KBM-7 (cell line): ENCODE results near the gene CCDC187.

ENCODE experiments used
- DNase-seq: peaks from one replicate; pipeline ENCODE4 v3.0.0-alpha.2; 2015
- in situ Hi-C: fragments of 300-500 bp; cut with MboI; formaldehyde crosslinking; loops from 2 replicates; pipeline ENCODE4 v1.14.3; 2020; ENCODE audit warnings: low sequenced_read_pairs, low pct_unique_long_range_greater_than_20kb, mixed read lengths

CCDC187 gene

DNA sequence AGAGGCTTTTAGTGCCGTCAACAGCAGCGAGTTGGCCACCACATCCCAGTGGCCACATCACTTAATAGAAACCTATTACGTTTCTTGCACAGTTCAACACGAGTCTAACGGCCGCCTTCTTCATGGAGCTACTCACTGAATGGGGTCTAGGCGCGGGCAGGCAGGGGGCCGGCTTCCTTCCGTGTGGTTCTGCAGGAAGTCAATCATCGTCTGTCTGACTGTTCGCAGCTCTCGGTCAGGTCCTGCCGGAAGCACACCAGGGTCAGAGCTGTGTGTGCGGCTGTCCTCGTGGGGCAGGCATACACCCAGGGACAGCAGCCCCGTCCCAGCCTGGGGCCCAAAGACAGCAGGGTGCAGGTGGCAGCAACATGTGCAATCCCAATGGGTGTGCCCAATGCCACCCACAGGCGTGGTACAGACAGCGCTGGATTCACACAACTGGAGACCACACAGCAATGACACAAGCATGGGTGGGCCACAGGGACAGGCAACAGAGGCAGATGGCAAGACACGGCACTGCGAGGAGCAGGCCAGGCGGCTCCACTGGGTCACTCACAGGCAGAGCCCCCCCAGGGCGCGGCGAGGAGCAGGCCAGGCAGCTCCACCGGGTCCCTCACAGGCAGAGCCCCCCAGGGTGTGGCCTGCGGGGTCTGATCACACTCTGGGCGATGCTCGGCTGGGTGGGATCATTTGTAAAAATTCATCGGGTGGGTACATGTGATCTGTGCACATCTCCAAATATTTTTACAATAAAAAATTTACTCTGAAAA is 79.8 kb downstream of the CCDC187 start:
- DNase-seq, result no peak
- in situ Hi-C loops, result no loop called here

DNA sequence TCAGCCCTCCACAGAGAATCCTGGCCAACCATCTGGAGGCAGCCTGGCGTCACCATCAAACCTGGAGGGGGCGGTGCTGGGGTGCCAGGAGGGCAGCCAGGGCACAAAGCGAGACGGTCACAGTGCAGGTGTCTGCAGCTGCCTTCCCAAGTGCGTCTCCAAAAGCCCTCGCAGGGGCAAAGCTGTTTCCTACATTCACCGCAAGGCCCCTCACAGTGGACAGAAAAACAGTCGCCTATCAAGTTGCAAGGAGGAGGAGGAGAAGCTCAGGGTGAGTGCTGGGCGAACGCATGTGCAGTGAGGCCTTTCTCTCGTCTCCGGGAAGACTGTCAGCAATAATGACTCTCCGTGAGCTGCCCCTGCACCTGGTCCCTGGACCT is 81.0 kb downstream of the CCDC187 start:
- in situ Hi-C loops, result no loop called here
- DNase-seq, result no peak

DNA sequence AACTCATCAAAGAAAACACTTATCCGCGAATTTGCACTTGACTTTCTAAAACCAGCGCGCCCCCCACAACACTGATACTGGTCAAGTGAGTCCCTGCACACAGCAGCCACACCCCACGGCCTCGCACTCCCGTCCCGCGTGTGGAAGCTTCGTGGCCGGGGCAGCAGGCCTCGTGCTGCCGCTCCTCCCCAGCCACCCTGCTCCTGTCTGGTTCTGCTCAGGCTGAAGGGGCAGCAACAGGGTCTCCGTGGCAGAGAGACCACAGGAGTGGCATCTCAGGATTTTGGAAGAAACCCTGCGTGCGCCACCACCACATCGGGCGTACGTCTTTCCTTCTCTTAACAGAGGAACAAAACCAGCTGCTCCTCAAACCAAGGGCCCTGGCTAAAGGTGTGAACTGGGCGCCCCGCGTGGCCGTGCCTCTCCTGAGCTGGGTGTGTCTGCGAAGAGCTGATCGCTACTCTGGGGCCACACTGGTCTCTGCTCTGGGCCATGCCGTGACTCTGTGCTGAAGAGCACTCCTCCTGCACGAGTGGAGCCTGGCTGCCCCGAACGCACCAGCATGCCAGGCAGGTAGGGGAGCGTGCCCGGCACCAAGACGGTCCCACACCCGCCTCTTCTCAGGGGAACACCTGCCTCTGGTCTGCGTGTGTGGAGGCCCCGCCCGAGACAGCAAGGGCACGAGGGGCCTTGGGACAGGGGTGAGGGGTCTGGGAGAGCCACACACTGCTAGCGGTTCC is 81.6 kb downstream of the CCDC187 start:
- in situ Hi-C loops, result no loop called here
- DNase-seq, result no peak

DNA sequence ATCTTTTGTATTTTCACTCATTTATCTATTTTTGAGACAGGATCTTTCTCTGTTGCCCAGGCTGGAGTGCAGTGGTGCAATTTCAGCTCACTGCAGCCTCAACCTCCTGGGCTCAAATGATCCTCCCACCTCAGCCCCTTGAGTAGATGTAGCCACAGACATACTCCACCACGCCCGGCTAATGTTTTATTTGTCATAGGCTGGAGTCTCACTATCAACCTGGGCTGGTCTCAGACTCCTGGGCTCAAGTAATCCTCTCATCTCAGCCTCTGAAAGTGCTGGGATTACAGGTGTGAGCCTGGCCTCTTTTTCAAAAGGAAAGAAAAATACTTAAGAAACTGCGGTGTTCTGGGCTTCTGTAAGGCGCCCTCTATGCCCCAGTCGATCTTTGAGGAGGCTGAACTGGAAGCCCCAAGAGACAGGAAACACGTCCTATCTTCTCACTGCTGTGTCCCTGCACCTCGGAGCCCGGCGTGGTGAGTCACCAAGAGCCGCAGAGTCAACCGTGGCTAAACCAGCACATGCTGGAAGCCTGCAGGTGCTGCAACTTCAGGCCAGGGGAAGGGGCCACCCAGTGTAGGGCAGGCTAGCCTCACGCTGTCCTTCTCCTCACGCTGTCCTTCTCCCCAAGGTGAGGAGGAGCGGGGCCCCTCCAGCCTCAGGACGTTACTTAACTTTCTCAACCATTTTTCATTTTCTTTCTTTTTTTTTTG is 83.7 kb downstream of the CCDC187 start:
- no peak for DNase-seq
- in situ Hi-C loops, result no loop called here

DNA sequence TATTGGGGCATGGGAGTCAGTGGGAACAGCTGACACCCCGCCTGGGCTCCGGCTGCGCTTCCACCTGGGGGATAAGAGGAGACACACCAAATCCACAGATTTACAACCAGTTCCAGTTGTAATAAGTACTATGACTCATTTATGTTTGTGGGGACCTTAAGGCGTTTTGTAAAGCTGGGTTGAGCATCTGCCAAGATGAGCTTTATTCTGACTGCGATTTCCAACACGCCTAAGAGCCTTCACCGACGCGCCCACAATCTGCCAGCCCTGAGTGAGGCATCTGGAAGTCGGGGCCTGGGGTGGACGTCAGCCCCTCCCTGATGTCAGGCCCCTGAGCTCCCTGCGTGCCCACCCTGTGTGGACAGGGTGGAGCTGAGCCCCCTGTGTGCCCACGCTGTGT is 84.6 kb downstream of the CCDC187 start:
- in situ Hi-C loops, result no loop called here
- DNase-seq, result no peak

DNA sequence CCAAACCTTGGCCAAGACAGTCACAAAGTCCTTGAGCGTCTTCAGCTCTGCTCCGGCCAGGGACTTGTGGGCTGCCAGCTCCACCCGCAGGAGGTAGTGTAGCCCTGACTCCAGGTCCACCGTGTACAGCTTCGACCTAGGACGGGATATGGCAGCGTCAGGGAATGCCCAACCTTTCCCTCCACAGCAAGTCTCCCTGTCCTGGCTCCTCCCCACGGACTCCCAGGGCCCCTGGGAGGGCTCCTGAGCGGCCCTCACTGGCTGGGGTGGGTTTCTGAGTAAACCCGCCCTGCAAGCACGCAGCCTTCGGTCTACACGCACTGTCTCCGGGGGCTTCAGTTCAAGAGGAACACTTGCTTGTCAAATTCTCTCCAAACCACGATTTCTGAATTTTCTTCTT is 85.2 kb downstream of the CCDC187 start:
- in situ Hi-C loops, result no loop called here
- no peak for DNase-seq

DNA sequence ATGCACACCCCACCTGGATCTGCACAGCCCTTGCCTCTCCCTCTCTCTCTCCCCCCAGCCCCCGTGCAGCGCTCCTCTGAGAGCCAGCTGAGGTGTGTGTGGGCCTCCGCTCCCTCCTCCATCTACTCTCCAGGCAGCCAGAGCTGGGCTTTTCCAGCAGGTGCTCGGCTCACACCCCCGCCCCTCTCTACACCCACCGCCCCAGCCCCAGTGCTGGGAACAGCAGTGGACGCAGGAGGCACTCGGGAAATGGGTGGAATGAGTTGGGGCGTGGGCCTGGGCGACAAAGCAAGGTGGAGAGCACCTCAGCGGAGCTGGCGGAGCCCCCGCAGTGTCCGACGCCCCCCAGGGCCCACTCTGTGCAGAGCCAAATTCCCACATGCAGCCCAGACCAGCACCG is 85.6 kb downstream of the CCDC187 start:
- no peak for DNase-seq
- in situ Hi-C loops, result no loop called here

DNA sequence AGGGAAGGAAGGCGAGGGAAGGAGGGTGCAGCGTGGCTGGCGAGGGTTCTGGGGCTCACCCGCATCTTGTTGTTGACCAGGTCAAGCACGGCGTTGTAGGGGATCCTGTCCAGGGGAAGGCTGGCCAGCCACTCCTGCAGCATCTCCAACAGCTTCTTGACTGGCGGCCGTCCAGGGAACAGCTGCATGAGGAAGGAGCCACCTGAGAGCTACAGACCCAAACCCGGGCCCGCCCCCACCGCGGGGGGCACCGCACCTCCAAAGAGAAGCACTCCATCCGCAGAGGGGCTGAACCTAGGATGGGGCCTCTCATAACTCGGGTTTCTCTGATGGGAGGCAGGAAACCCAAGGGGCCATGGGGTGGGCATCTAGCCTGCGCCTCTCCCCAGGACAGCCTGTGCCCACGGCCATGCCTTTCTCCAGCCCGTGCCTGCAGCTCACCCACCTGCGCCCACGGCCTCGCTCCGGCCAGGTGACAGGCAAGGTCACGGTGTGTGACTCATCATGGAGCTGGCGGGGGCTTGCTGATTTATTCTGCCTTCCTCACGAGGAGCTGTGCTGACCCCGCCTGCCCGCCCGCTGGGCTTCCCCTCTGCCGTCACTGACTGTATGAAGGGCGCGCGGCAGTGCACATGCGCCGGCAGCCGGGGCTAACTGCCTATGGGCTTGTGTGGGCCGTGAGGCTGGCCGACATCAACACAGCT is 87.2 kb downstream of the CCDC187 start:
- in situ Hi-C loops, result no loop called here
- no peak for DNase-seq

DNA sequence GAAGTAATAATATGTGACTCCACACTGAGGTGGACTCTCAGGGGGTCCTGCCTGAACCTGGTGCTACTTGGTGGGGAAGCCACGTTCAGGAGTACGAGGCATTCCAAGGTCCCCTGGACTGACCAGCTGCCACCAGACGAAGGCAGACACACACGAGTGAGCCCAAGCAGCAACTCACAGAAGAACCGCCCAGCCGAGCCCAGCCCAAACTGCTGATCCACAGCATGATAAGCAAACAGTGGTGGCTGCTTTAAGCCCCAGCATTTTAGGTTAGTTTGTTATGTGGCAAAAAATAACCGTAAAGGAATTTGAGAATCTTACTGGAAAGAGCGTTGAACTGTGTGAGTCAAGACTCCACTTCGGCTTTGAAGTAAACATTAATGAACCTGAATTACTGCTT is 90.2 kb downstream of the CCDC187 start:
- DNase-seq, result no peak
- in situ Hi-C loops, result no loop called here

DNA sequence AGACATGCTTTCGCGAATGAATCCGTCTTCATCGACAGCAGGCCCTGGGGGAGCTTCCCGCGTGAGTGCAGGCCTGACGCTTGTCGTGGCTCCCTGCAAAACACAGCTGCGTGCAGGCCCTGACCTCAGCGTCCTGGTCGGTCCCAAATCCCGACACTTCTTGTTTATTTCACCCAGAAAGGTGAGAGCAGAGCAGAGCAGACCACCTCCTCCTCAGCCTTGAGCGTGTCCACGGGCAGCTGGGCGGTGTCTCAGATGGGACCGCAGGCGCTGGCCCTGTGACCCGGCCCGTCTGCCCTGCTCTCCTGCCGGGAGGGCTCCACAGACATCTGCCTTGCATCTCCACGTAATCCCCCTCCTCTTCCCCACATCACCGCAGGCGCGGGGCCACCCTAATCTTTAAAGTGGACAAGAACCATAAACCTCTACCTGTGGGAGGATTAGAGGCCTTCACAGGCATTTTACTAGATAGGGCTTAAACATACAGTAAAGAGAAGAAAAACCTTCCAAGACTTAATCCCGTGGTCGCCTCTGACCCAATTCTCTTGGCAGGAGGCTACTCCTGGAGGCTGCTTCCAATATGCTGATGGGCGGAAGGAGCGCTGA is 91.4 kb downstream of the CCDC187 start:
- in situ Hi-C loops, result no loop called here
- no peak for DNase-seq

DNA sequence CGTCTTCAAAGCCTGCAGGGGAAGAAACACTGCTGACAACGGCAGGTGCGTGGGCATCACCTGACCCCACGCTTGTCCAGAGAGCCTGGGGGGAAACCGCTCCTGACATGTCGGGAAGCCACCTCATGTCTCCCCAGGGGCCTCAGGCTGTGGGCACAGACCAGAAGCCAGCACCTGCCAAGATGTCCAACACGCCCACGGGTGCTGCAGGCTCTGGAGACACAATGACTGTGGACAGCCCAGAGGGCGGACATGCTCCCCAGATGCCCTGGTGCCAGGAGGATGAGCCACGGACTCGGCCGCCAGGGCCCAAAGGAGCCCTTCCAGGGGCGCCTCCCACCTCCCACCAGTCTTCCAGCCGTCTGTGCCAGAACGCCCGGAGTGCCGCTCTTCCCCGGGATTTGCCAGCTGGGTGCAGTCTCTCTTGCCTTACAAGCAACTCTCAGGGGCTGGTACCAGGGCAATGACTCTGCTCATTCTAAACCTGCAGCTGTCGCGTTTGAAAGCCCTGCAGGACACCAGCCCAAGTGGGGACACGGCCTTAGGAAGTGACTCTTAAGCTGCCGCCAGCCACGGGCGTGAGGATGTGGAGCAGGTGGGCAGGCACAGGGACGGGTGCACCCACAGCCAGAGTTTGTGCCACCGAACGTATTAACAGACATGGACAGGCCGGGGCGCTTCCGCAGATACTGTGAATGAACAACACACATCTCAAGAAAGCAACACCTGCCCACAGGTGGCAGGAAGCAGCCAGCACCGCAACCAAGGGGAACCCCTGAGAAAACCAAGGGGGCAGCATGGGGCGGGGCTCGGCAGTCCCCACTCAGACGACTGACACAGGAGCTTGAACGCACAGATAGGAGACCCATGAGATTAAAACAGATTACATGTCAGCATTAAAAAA is 92.2 kb downstream of the CCDC187 start:
- no peak for DNase-seq
- in situ Hi-C loops, result no loop called here

DNA sequence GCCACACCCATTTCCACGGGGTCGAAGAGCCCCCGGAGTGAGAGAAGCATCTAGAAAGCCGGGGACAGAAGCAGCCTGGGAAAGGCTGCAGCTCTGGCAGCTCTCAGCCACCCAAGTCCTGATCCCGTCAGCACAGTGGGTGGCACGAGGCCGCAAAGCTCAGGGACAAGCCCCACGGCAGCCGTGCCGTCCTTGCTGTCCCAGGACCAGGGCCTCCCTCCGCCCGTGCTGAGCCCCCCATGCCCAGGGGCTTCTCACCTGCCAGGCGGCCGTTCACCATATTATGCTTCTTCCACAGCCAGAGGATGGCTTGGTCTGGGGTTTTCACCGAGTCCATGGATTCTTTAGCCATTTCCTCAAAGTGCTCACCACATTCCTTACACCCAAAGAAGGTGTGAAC is 92.9 kb downstream of the CCDC187 start:
- in situ Hi-C loops, result no loop called here

DNA sequence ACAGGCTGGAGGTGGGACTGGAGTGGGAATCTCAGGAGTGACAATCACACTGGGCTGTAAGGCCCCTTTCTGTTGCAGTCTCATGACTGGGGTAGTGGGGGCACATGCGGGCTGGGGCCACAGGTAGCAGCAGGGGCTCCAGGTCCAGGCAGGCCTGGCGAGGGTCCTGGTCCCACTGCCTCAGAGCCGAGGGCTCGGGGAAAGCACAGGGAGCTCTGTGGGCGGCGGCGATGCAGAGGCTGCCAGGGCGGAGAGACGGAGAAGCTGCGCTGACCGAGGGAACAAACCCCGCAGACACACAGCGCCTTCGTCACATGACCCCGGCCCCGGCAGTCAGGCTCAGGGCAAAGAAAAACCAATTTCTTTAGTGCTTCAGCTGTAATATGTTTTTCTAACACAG is 93.6 kb downstream of the CCDC187 start:
- in situ Hi-C loops, result no loop called here
- no peak for DNase-seq

More for the DNA sequence above, 92.9 kb downstream of the CCDC187 start:
- DNase-seq, result no peak

DNA sequence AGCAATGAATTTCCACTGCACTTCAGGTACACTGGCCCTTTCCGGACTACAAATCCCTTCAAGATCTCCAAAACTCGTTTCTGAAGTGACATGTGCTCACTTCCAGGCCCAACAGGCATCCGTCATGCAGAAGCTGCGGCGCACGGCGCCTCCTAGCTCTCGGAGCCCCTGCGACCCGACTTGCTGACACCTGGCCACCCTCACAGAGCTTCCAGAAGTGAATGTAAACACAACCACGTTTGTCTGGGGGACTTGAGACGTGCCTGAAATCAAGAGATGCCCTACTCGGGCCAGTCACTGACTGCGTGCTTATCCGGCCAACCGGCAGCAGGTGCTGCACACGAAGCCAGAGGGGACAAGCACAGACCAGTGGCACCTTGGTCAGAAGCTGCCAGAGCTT is 94.1 kb downstream of the CCDC187 start:
- in situ Hi-C loops, result no loop called here

DNA sequence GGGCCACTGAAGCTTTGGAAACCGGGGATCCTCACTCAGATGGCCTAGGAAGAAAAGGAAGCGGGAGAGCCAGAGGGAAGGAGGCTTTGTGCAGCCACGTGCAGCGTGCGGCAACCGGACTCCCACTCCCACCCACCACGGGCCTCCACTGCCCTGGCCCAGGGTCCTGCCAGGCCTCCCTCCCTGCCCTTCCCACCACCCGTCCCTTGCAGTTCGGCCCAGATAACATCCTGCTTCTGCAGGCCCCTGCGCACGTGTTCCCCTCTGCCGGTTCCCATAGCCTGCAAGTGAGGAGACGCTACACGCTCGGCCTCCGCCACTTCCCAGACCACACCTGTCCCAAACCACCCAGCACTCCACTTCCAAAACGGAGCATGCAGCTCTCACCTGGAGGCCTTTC is 94.7 kb downstream of the CCDC187 start:
- in situ Hi-C loops, result no loop called here
- DNase-seq, result no peak

More for the DNA sequence above, 94.1 kb downstream of the CCDC187 start:
- DNase-seq, result no peak

DNA sequence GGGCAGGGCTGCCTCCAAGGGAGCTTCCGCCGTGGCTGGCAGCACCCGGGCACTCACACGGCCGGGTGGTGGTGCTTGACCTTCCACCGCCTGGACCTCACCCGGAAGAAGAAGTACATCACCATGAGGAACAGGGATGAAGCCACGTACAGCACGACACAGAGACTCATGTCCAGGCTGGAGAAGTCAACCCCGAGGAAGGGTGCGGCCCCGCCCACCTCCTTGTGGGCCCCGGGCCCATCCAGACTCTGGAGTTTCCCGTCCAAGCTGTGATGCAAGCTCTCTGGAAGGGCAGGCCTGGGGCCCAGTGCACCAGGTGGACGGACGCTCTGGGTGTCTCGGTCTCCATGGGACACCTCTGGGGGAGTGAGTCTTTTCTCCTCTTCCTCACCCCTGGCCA is 95.2 kb downstream of the CCDC187 start:
- in situ Hi-C loops, result no loop called here
- DNase-seq, result no peak

DNA sequence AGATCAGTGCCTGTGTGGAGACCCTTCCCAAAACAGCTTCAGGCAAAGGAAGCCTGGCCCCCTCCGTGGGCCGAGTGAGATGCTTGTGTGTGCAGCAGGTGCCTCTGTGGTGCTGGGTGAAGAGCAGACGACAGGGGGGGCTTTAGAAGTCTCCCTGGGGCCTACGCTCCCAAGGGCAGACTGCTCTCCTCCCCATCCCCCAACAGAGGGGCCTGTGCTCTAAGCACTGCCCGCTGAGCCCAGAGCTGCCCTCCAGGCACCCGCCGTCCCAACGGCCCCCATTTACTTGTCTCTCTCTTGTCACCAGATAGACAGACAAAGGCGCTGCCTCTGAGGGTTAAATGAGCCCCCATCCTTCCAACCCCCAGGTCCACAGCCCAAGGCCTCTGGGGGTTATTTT is 96.3 kb downstream of the CCDC187 start:
- DNase-seq, result no peak

DNA sequence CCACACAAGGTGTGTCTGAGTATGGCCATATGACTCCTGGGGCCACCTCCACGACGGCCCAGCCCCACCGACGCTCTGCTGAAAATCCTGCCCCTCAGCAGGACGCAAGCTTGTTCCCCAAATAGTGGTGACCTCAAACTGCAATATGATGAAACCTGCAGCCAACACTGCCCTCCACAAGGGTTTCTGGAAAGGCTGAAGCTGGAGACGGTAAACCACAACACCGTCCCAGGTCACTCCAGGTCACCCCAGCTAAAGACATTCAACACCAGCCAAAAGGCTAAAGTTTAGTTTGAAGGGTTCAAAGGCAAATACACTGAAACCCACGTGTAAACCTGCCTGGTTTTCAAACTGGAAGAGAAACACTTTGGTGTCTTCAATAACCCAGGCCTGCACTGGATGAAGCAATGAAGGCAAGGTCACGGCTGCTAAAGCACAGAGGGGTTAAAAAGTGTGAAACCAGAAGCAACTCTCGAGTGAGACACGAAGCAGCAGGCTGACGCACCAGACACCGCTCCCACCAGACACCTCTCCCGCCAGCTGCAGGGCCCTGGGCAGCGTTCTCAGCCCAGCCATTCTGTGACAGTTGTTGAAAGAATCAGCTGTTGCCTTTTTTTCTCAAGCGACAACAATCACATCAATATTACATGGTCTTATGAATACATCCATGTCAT is 97.2 kb downstream of the CCDC187 start:
- in situ Hi-C loops, result no loop called here
- no peak for DNase-seq

More for the DNA sequence above, 96.3 kb downstream of the CCDC187 start:
- in situ Hi-C loops, result no loop called here
